Renal cortex interstitium (tissue), 3 donors: ENCODE data around the gene ABI2. TPM values are rescaled to one million over a fixed set of nuclear protein-coding genes. Genes with fewer than 3 reads are reported as not detected.

Experiments used
- polyA plus RNA-seq, 3 donors: library from polyadenylated mRNA; unstranded; fragments of 120-200 nt; gene quantifications; one replicate each; pipeline ENCODE4 v1.2.1, GENCODE V29; 2013; ENCODE audit not compliant: insufficient read length in 3 of 3

Gene ABI2
- polyA plus RNA-seq, 3 donors = 82.6 to 92.0 (median 90.4) TPM

Other genes starting within 250 kb of the ABI2 start
- 10 to 100 TPM; 19.5 to 21.9 (median 19.9) TPM for gene CYP20A1, start 89.4 kb upstream of the ABI2 start, polyA plus RNA-seq
- 10 to 100 TPM; 16.8 to 19.8 (median 17.4) TPM for gene RAPH1, start 206.9 kb downstream of the ABI2 start, polyA plus RNA-seq